Aorta (tissue), 5 donors: ENCODE results near the gene RFX4. TPM values are rescaled to one million over a fixed set of nuclear protein-coding genes. Genes with fewer than 3 reads are reported as not detected.

Experiments used
- ATAC-seq: fragments of 200-7000 bp; cut with Tn5 transposase; one replicate; pipeline ENCODE4 v1.9.1; 2022; ENCODE audit warnings: moderate library complexity; ENCODE audit not compliant: low FRiP score
- DNase-seq, 2 donors: peaks; one replicate each; pipeline ENCODE4 v3.0.0-alpha.2; 2020
- H3K27ac ChIP-seq, 2 donors: one replicate each; pipeline ENCODE4 v1.5.1; 2013; ENCODE audit warnings: low read length in 2 of 2, mild to moderate bottlenecking in 2 of 2, moderate library complexity in 2 of 2, control low read depth in 1 of 2, inconsistent platforms in 1 of 2, low read depth in 1 of 2
- H3K27me3 ChIP-seq, 2 donors: one replicate each; pipeline ENCODE4 v1.6.1; 2013; ENCODE audit warnings: control low read depth in 1 of 2, low read length in 1 of 2, mild to moderate bottlenecking in 1 of 2, moderate library complexity in 1 of 2; ENCODE audit not compliant: insufficient read depth in 2 of 2, control insufficient read depth in 1 of 2
- H3K36me3 ChIP-seq, 2 donors: one replicate each; pipeline ENCODE4 v1.6.1; 2013; ENCODE audit warnings: control low read depth in 1 of 2, low read length in 1 of 2, mild to moderate bottlenecking in 1 of 2; ENCODE audit not compliant: insufficient read depth in 2 of 2, control insufficient read depth in 1 of 2
- H3K4me1 ChIP-seq, 2 donors: one replicate each; pipeline ENCODE4 v1.6.1; 2013; ENCODE audit warnings: low read length in 2 of 2, control low read depth in 1 of 2, mild to moderate bottlenecking in 1 of 2, moderate library complexity in 1 of 2; ENCODE audit not compliant: insufficient read depth in 2 of 2, control insufficient read depth in 1 of 2
- H3K4me3 ChIP-seq, 2 donors: one replicate each; pipeline ENCODE4 v1.5.1; 2013; ENCODE audit warnings: low read length in 2 of 2, control low read depth in 1 of 2, mild to moderate bottlenecking in 1 of 2
- H3K9me3 ChIP-seq: one replicate; pipeline ENCODE4 v1.6.1; 2013; ENCODE audit warnings: mild to moderate bottlenecking, low read length; ENCODE audit not compliant: control insufficient read depth
- WGBS, 2 donors: extraction: QIAGEN DNeasy Blood & Tissue Kit; methylation state at CpG; one replicate each; pipeline ENCODE4 v1.1.7; 2013; 5-methylcytosine and 5-hydroxymethylcytosine counted together
- intact Hi-C, 2 donors: fragments of 100-400 bp; cut with DNase I; formaldehyde crosslinking; loops; one replicate each; pipeline versions ENCODE4 v1.14.2 to v1.15.0; 2022
- polyA plus RNA-seq, 2 donors: library from polyadenylated mRNA; stranded (reverse); fragments of 200-250 nt; gene quantifications; one replicate each; pipeline ENCODE4 v1.2.3, GENCODE V29; 2013
- total RNA-seq, 2 donors: library from RNA; stranded (reverse); fragmentation: NEBNext Ultra II Directional; extraction: Animal tissue kit (Norgen Biotek cat#: 25700); gene quantifications; one replicate each; pipeline ENCODE4 v1.2.1, GENCODE V29; 2021
- donor health status: healthy with polysubstance abuse.
- donor health status: Bipolar disorder and iron deficiency.
- donor health status: DM: no; HTN: no; CAD: no.
- donor health status: DM: no; HTN: no; CAD: no.
- donor health status: DM: yes; HTN: yes; CAD: no.

Gene RFX4
- total and polyA plus RNA-seq, 4 donors, result not detected

GRCh38 chr12:106671840-106672239 is 89.0 kb downstream of the RFX4 start:
- H3K4me1 ChIP-seq, result no peaks in the 10 kb centered on the region
- 91 to 92% methylated on average over 6 of the region's 6 CpGs for WGBS, 2 donors
- no peak overlapping the region for H3K27ac ChIP-seq
- ATAC-seq, result no peak
- H3K9me3 ChIP-seq, result no peaks in the 10 kb centered on the region
- intact Hi-C loops, result no loop called here
- no peaks in the 10 kb centered on the region for H3K36me3 ChIP-seq
- peaks cover 0 to 3% of the 10 kb centered on the region in 2 donors for H3K27me3 ChIP-seq
- no peak overlapping the region for H3K4me3 ChIP-seq
- DNase-seq, result no peak

GRCh38 chr12:106672314-106673025 is 89.7 kb downstream of the RFX4 start:
- intact Hi-C loops, result no loop called here
- H3K27me3 ChIP-seq, result no peaks in the 10 kb centered on the region

DNA sequence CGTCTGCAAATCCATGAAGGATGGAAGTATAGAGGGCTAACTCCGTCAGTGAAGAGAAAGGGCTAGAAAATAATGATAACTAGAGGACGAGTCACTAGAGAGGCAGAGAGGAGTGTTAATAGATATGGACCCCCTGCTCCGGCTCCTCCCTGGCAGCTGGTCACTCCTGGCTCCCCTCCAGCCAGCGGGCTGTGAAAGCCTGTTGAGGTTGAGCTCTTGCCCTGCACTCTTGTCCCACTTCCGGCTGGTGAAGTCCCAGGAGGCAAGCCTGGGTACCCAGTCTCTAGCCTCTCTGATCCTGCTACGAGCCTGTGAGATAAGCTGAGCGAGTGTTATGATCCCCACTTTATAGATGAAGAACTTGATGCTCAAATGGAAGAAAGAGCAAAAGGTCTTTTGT is 90.3 kb downstream of the RFX4 start:
- Histone ChIP-seq H3K9me3 (no peaks in the 10 kb centered on the region), H3K27ac (no peak overlapping the region), H3K27me3 (no peaks in the 10 kb centered on the region), H3K4me1 (no peaks in the 10 kb centered on the region), H3K36me3 (no peaks in the 10 kb centered on the region), H3K4me3 (no peak overlapping the region)
- DNase-seq (no peak), ATAC-seq (no peak)
- 15% methylated on average over 8 of the region's 8 CpGs for WGBS, 2 donors
- intact Hi-C loops, result no loop called here

More at GRCh38 chr12:106672314-106673025, 89.7 kb downstream of the RFX4 start:
- DNase-seq, result no peak
- WGBS, 2 donors, result 43 to 44% methylated on average over 8 of the region's 8 CpGs
- no peak overlapping the region for H3K27ac ChIP-seq
- ATAC-seq, result no peak
- H3K9me3 ChIP-seq, result no peaks in the 10 kb centered on the region
- no peaks in the 10 kb centered on the region for H3K4me1 ChIP-seq
- no peaks in the 10 kb centered on the region for H3K36me3 ChIP-seq
- H3K4me3 ChIP-seq, result no peak overlapping the region

- Histone ChIP-seq H3K27me3 (peaks cover 0 to 1% of the 10 kb centered on the region in 2 donors), H3K9me3 (no peaks in the 10 kb centered on the region), H3K4me1 (no peaks in the 10 kb centered on the region), H3K4me3 (no peak overlapping the region), H3K36me3 (no peaks in the 10 kb centered on the region), H3K27ac (no peak overlapping the region)
- ATAC-seq (no peak), DNase-seq (no peak)
- 94% methylated on average over 10 of the region's 10 CpGs for WGBS, 2 donors
- intact Hi-C loops, result no loop called here
These were observed 93.0 kb downstream of the RFX4 start for GRCh38 chr12:106675651-106676435.

DNA sequence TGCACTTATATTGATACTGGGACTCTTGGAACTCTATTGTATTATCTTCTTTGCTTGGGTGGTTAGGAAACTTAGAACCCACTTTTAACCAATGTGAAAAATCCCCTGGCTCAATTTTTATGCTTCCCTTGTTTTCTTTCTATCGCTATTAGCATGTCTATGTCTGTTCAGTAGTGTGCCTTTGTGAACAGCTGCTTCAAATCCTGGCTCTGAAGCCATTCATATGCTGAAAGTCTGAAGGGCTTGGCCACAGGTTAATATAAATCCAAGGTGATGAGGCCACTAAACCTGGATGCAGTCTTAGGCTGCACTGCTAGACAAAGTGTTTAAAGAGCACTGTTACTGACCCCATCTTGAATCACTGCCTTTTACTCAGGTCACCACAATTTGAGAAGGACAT is 96.8 kb downstream of the RFX4 start:
- H3K9me3 ChIP-seq, result no peaks in the 10 kb centered on the region
- H3K27ac ChIP-seq, result no peak overlapping the region
- H3K4me1 ChIP-seq, result no peaks in the 10 kb centered on the region
- intact Hi-C loops, result no loop called here
- no peaks in the 10 kb centered on the region for H3K36me3 ChIP-seq
- DNase-seq, result no peak
- peaks cover 0 to 1% of the 10 kb centered on the region in 2 donors for H3K27me3 ChIP-seq
- WGBS, 2 donors, result 84 to 87% methylated on average over 1 of the region's 1 CpG
- no peak overlapping the region for H3K4me3 ChIP-seq
- no peak for ATAC-seq

DNA sequence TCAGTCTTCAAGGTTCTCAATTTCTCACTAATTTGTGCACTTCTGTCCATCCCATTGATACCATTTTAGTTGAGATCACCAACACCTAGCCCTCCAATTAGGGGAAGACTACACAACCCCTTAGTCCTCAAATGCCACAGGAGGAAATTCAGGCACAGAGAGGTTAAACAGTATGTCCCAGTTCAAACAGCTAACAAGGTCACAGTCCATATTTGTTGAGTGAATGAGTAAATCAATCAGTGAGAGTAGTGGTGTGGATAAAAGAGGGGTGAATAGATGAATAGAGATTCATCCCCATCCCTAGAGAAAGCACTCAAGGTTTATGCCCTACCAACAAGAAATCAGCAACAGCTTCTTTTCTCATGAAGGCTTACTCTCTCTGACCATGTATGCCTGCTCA is 97.5 kb downstream of the RFX4 start:
- Histone ChIP-seq H3K4me3 (no peak overlapping the region), H3K27me3 (peaks cover 0 to 1% of the 10 kb centered on the region in 2 donors), H3K9me3 (no peaks in the 10 kb centered on the region), H3K36me3 (no peaks in the 10 kb centered on the region), H3K27ac (no peak overlapping the region), H3K4me1 (no peaks in the 10 kb centered on the region)
- intact Hi-C loops, result no loop called here
- ATAC-seq, result no peak
- DNase-seq, result no peak

DNA sequence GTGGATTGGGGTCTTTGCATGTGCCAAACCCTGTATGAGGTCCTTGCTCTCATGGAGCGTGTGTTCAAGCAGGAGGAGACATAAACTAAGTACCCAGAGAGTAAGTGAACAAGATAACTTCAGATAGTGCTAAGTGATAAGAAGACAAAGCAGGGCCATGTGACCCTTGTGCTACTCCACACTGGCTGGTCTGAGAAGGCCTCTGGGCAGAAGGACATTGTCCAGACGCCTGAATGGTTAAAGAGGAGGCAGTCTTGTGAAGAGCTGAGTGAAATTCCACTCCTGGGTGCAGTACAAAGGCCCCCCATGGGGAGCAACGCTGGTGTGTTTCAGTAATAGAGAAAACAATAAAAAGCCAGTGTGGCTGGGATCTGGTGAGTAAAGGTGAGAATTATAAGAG is 98.4 kb downstream of the RFX4 start:
- DNase-seq, result no peak
- H3K27me3 ChIP-seq, result peaks cover 0 to 1% of the 10 kb centered on the region in 2 donors
- no peaks in the 10 kb centered on the region for H3K4me1 ChIP-seq
- ATAC-seq, result no peak
- no peak overlapping the region for H3K4me3 ChIP-seq
- no peaks in the 10 kb centered on the region for H3K36me3 ChIP-seq
- no peaks in the 10 kb centered on the region for H3K9me3 ChIP-seq
- 72 to 77% methylated on average over 3 of the region's 3 CpGs for WGBS, 2 donors
- intact Hi-C loops, result no loop called here
- H3K27ac ChIP-seq, result no peak overlapping the region

DNA sequence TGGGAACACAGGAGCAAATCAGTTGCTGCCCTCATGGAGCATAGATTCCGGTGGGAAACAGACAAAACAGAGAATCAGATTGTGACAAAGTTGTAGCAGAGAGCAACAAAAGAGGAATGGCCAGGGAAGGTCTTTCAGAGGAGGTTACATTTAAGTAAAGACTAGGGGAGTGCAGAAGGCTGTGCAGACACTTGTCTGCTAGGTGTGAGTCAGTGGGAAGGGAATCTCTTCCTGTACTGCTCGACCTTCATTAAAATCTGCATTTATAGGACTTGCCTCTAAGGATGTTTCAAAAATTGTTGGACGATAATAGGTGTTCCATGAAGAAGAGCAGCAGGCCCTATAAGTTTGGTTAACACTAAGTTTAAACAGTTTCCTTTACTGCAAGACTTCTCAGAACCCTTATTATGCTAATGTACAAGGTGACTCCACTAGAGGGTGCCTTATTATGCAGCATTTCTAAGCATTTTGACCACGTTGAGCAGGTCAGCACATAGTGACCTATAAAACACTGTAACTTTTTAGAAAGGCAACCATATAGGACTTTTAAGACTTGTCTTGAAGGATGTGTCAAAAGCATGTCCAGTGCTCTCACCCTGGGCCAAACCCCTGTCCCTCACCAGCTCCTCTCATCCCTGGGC is 99.9 kb downstream of the RFX4 start:
- ATAC-seq, result no peak
- Histone ChIP-seq H3K4me3 (no peak overlapping the region), H3K9me3 (no peaks in the 10 kb centered on the region), H3K4me1 (no peaks in the 10 kb centered on the region), H3K27ac (no peak overlapping the region), H3K36me3 (no peaks in the 10 kb centered on the region), H3K27me3 (peaks cover 0 to 1% of the 10 kb centered on the region in 2 donors)
- intact Hi-C loops, result no loop called here
- DNase-seq, result no peak
- WGBS, 2 donors, result 68 to 71% methylated on average over 4 of the region's 4 CpGs
